GM18870 (cell line): ENCODE data around the gene CHAT.

Experiments used
- ATAC-seq: cut with Tn5 transposase; IDR thresholded peaks from one replicate; pipeline ENCODE4 v1.9.1; 2021; ENCODE audit warnings: moderate library complexity; ENCODE audit not compliant: unreplicated experiment

CHAT gene

GRCh38 chr10:49596836-49597235, 17.0 kb upstream of the CHAT start:
- no peak for ATAC-seq

GRCh38 chr10:49597426-49598163, 16.2 kb upstream of the CHAT start:
- ATAC-seq = no peak

GRCh38 chr10:49598164-49598856, 15.5 kb upstream of the CHAT start:
- ATAC-seq = no peak

GRCh38 chr10:49598986-49599385, 14.9 kb upstream of the CHAT start:
- ATAC-seq = no peak

- no peak for ATAC-seq
These were observed 14.3 kb upstream of the CHAT start for GRCh38 chr10:49599546-49599945.

GRCh38 chr10:49600046-49600445, 13.8 kb upstream of the CHAT start:
- ATAC-seq = no peak

- ATAC-seq = no peak
These were observed 12.9 kb upstream of the CHAT start for GRCh38 chr10:49600781-49601400.

GRCh38 chr10:49601857-49602256, 12.0 kb upstream of the CHAT start:
- no peak for ATAC-seq

- no peak for ATAC-seq
These were observed 11.3 kb upstream of the CHAT start for GRCh38 chr10:49602380-49603023.

- ATAC-seq = no peak
These were observed 8.5 kb upstream of the CHAT start for GRCh38 chr10:49605216-49605938.

- no peak for ATAC-seq
These were observed 7.8 kb upstream of the CHAT start for GRCh38 chr10:49605939-49606509.

- ATAC-seq = no peak
These were observed 6.8 kb upstream of the CHAT start for GRCh38 chr10:49606981-49607535.

- ATAC-seq = no peak
These were observed 5.5 kb upstream of the CHAT start for GRCh38 chr10:49608166-49609005.

- no peak for ATAC-seq
These were observed 4.9 kb upstream of the CHAT start for GRCh38 chr10:49609006-49609282.

GRCh38 chr10:49609283-49610113, 4.3 kb upstream of the CHAT start:
- ATAC-seq = no peak

- ATAC-seq = no peak
These were observed 3.8 kb upstream of the CHAT start, which contains the start of gene SLC18A3 for GRCh38 chr10:49610114-49610457. SLC18A3 (plus strand) TSS chr10:49610310; CDS start chr10:49610741, 431 bp downstream.

GRCh38 chr10:49610458-49611165, 3.2 kb upstream of the CHAT start:
- ATAC-seq = no peak

- no peak for ATAC-seq
These were observed 2.5 kb upstream of the CHAT start for GRCh38 chr10:49611166-49611815.
